ENCODE measurements around the gene SPATA24. TPM values are rescaled to one million over a fixed set of nuclear protein-coding genes. Genes with fewer than 3 reads are reported as not detected.

Gene SPATA24
- total RNA-seq, 3 donors from 2014 or later = 2.4 to 3.6 (median 2.6) TPM

DNA sequence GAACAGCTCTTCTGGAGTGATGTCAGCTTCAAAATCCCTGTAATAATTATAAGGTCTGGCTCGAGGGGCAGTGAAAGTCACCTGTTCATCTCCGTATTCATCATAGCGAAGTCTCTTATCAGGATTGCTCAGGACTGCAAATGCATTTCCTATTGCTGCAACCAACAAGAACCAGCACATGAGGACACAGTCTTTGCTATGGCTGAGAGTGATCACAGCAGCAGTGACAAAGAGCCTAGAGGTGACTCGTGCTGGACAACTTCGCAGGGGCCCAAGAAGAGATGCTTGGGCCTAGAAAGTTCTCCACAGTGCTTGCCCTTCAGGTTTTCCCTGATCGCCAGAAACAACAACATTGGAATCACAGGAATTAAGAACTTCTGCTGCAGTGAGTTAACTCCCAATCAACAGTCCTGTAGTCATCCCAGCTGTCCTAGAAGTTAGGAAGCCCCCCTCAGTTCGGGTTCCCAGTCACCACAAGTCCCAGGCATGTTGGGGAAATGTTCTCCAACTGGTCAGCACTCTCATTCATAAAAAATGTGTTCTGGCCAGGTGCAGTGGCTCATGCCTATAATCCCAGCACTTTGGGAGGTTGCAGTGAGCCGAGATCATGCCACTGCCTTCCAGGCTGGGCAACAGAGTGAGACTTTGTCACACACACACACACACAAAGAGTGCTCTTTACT is 22.5 kb upstream of the SPATA24 start:
- ATAC-seq = no peak
- no peak for DNase-seq
- no peak overlapping the region for H3K4me3 Mint-ChIP-seq
- H3K27me3 Mint-ChIP-seq (ENCODE audit: low read depth) = no peaks in the 10 kb centered on the region
- H3K4me1 Mint-ChIP-seq (ENCODE audit: low read depth) = peaks cover 12% of the 10 kb centered on the region
- H3K9me3 Mint-ChIP-seq = no peaks in the 10 kb centered on the region
- H3K36me3 Mint-ChIP-seq (ENCODE audit: insufficient read depth) = peaks cover 27% of the 10 kb centered on the region

DNA sequence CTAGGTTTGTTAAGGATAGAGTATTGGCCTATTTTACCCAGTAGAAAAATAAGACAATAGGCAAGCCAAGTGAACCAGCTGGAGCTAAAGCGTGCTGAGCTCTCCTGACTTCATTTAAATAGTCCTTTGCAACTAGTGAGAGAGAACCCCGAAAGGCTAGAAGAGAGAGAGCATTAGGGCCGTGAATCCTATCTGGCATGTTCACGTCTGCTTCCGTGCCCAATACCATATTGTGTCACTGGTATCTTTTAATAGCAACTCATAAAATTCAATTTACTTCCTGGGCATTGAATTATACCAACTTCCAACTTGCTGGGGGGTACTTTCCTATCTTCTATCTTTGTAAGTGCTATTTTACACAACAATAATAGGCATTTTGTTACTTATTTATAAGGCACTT is 21.6 kb upstream of the SPATA24 start:
- no peak overlapping the region for H3K4me3 Mint-ChIP-seq
- peaks cover 12% of the 10 kb centered on the region for H3K4me1 Mint-ChIP-seq (ENCODE audit: low read depth)
- ATAC-seq (no peak), DNase-seq (no peak)
- peaks cover 31% of the 10 kb centered on the region for H3K36me3 Mint-ChIP-seq (ENCODE audit: insufficient read depth)
- no peaks in the 10 kb centered on the region for H3K27me3 Mint-ChIP-seq (ENCODE audit: low read depth)
- no peaks in the 10 kb centered on the region for H3K9me3 Mint-ChIP-seq

DNA sequence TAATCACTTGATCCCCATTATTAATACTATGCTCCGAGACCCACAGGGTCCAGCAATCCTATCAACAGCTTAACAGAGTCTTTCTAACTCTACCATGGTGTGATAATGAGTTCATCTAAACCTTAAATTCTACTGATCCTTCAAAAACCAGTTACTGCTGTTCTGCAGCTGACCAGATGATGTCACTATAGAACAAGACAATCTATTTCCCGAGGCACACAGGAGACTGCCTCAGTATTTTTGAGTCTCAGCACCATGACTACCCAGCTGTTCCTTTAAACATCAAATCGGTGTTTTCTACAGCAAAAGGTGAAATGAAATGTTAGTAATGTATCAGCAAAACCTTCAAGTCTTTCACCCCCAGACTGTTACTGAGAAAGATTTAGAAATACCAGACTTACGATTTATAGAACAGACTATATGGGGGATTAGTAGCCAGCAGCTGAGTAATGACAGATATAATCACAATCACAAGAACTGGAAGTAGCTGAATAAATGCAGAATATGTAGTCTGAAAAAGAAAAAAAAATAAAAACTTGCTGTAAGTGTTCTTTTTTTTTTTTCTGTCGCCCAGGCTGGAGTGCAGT is 18.5 kb upstream of the SPATA24 start:
- Mint-ChIP-seq H3K4me3 (no peak overlapping the region), H3K27me3 (ENCODE audit: low read depth) (no peaks in the 10 kb centered on the region), H3K9me3 (no peaks in the 10 kb centered on the region), H3K4me1 (ENCODE audit: low read depth) (peaks cover 5% of the 10 kb centered on the region), H3K36me3 (ENCODE audit: insufficient read depth) (peaks cover 30% of the 10 kb centered on the region)
- DNase-seq (peak; percentile 36), ATAC-seq (peak; percentile 93 to 95)

- peaks cover 26% of the 10 kb centered on the region for H3K4me1 Mint-ChIP-seq (ENCODE audit: low read depth)
- DNase-seq (no peak), ATAC-seq (no peak)
- no peaks in the 10 kb centered on the region for H3K27me3 Mint-ChIP-seq (ENCODE audit: low read depth)
- no peaks in the 10 kb centered on the region for H3K9me3 Mint-ChIP-seq
- H3K4me3 Mint-ChIP-seq = no peak overlapping the region
- H3K36me3 Mint-ChIP-seq (ENCODE audit: insufficient read depth) = peaks cover 22% of the 10 kb centered on the region
Observed at GRCh38 chr5:139419226-139420192, 15.6 kb upstream of the SPATA24 start.

GRCh38 chr5:139418793-139419192 is 14.9 kb upstream of the SPATA24 start:
- DNase-seq = no peak
- H3K9me3 Mint-ChIP-seq = no peaks in the 10 kb centered on the region
- H3K4me1 Mint-ChIP-seq (ENCODE audit: low read depth) = peaks cover 33% of the 10 kb centered on the region
- H3K36me3 Mint-ChIP-seq (ENCODE audit: insufficient read depth) = peaks cover 18% of the 10 kb centered on the region
- no peak for ATAC-seq
- no peaks in the 10 kb centered on the region for H3K27me3 Mint-ChIP-seq (ENCODE audit: low read depth)
- no peak overlapping the region for H3K4me3 Mint-ChIP-seq

DNA sequence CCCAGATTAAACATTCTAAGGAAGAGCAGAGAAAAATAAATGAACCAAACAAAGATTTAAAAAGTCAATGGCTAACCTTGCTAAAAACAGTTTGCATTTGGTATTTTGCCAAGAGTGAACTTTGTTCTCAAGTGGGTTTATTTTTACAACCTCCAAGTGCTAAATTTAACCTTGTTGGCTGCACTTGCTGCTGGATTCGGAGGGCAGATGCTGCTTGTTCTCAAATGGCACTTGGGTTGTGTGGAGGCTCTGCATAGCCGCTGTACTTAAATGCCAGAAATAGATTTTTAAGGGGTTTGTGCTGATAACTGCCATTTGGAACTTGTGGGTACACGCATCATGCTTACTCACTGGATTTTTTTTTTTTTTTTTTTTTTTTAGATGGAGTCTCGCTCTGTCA is 13.3 kb upstream of the SPATA24 start:
- no peaks in the 10 kb centered on the region for H3K9me3 Mint-ChIP-seq
- H3K27me3 Mint-ChIP-seq (ENCODE audit: low read depth) = no peaks in the 10 kb centered on the region
- ATAC-seq (no peak), DNase-seq (no peak)
- H3K36me3 Mint-ChIP-seq (ENCODE audit: insufficient read depth) = peaks cover 13% of the 10 kb centered on the region
- peaks cover 39% of the 10 kb centered on the region for H3K4me1 Mint-ChIP-seq (ENCODE audit: low read depth)
- H3K4me3 Mint-ChIP-seq = no peak overlapping the region

DNA sequence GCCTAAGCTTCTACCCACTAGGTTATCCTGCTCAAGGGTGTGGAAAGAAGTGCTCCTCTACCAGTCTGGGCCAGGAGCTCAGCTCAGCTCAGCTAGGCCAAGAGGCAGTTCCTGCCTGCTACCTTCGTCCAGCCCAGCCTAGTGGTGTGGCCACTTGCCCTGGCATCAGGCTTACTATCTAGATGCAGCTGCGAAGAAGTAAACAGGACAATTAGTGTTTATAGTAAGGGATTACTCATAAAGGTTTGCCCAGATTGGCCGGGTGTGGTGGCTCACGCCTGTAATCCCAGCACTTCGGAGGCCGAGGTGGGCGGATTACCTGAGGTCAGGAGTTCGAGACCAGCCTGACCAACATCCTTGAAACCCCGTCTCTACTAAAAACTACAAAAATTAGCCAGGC is 12.8 kb upstream of the SPATA24 start:
- ATAC-seq (no peak), DNase-seq (no peak)
- H3K4me3 Mint-ChIP-seq = peak overlapping the region; percentile 6
- H3K4me1 Mint-ChIP-seq (ENCODE audit: low read depth) = peaks cover 38% of the 10 kb centered on the region
- no peaks in the 10 kb centered on the region for H3K27me3 Mint-ChIP-seq (ENCODE audit: low read depth)
- H3K9me3 Mint-ChIP-seq = no peaks in the 10 kb centered on the region
- peaks cover 12% of the 10 kb centered on the region for H3K36me3 Mint-ChIP-seq (ENCODE audit: insufficient read depth)

- Mint-ChIP-seq H3K27me3 (ENCODE audit: low read depth) (no peaks in the 10 kb centered on the region), H3K4me3 (peak overlapping the region; percentile 51), H3K4me1 (ENCODE audit: low read depth) (peaks cover 38% of the 10 kb centered on the region), H3K9me3 (no peaks in the 10 kb centered on the region), H3K36me3 (ENCODE audit: insufficient read depth) (peaks cover 11% of the 10 kb centered on the region)
- ATAC-seq (no peak), DNase-seq (no peak)
Observed at GRCh38 chr5:139415869-139416268, 12.0 kb upstream of the SPATA24 start.

DNA sequence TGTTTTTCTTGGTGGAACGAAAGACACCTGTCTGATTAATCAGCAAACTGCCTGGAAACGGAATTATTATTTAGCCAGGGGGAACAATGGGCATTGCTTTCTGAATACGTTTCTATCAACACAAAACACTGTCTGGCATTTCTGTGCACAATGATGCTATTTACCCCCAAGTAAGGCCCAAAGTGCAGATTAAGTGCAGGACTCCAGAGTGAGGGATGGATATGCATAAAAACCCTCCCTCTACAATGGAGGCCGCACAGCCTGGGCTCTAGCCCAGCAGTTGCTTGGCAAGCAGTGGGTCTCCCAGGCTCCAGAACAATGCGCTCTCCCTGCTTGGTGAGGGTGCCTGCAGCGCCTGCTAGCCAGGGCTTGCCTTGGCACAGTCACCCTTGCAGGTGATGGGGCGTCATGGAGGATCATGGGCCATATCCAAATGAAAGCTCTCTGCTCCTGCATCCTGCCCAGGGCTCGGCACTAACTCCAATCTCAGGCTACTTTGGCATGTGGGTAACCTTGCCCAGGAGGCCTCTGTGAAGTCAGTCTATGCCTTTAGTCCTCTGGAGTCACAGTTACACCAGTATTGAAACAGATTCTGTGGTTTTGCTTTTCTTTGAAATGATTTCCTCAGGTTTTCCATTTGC is 11.5 kb upstream of the SPATA24 start:
- no peaks in the 10 kb centered on the region for H3K9me3 Mint-ChIP-seq
- peak overlapping the region; percentile 58 for H3K4me3 Mint-ChIP-seq
- peaks cover 38% of the 10 kb centered on the region for H3K4me1 Mint-ChIP-seq (ENCODE audit: low read depth)
- peak; percentile 68 to 69 for ATAC-seq
- DNase-seq = no peak
- peaks cover 8% of the 10 kb centered on the region for H3K36me3 Mint-ChIP-seq (ENCODE audit: insufficient read depth)
- H3K27me3 Mint-ChIP-seq (ENCODE audit: low read depth) = no peaks in the 10 kb centered on the region

DNA sequence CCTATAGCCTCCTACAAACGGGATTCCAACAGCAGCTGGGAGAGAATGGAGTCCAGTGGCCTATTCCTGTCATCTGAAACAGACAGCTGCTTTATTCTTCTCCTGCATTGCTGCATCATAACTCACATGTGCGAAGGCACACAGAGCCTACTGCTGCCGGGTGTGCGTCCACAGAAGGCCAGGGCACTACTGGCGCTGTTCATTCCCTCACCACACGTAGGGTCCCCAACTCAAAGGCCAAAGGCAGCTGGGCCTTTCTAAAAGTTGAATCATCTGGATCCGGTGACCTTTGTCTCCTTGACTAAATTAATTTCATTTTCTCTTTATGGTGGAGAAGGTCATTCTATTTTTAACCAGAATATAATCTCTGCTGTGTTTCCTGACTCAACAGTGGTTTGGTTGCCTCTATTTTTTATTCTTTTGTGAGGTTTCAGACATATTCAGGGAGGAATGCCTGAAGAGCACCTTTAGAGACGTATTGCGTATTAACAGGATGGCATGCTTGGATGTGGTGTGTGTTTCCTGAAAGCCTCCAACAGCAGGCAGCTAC is 10.8 kb upstream of the SPATA24 start:
- Mint-ChIP-seq H3K27me3 (ENCODE audit: low read depth) (no peaks in the 10 kb centered on the region), H3K4me3 (peak overlapping the region; percentile 58), H3K4me1 (ENCODE audit: low read depth) (peaks cover 38% of the 10 kb centered on the region), H3K36me3 (ENCODE audit: insufficient read depth) (peaks cover 8% of the 10 kb centered on the region), H3K9me3 (no peaks in the 10 kb centered on the region)
- peak; percentile 24 to 27 for ATAC-seq
- DNase-seq = no peak

GRCh38 chr5:139413963-139414362 is 10.1 kb upstream of the SPATA24 start:
- no peaks in the 10 kb centered on the region for H3K27me3 Mint-ChIP-seq (ENCODE audit: low read depth)
- ATAC-seq (peak; percentile 77 to 80), DNase-seq (no peak)
- H3K9me3 Mint-ChIP-seq = no peaks in the 10 kb centered on the region
- H3K4me1 Mint-ChIP-seq (ENCODE audit: low read depth) = peaks cover 38% of the 10 kb centered on the region
- peak overlapping the region; percentile 41 for H3K4me3 Mint-ChIP-seq
- peaks cover 5% of the 10 kb centered on the region for H3K36me3 Mint-ChIP-seq (ENCODE audit: insufficient read depth)

DNA sequence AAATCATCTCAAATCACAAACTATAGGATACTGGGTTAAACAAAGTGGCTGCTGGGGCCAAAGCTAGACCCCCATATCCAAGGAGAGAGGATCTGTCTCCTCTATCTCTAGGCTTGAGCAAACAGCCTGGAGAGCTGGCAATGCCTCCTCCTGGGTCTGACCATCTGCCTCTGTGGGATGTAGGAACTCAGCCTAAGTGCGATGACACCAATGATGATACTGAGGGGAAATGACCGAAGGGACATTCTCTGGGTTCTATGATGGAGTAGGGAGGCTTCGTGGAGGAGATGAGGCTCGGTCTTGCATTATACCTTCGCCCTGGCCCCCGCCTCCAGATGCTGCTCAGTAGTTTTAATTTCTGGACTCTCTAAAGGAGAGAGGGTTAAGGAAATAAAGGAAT is 9.3 kb upstream of the SPATA24 start:
- peaks cover 38% of the 10 kb centered on the region for H3K4me1 Mint-ChIP-seq (ENCODE audit: low read depth)
- H3K4me3 Mint-ChIP-seq = no peak overlapping the region
- no peak for ATAC-seq
- DNase-seq = no peak
- H3K27me3 Mint-ChIP-seq (ENCODE audit: low read depth) = no peaks in the 10 kb centered on the region
- peaks cover 3% of the 10 kb centered on the region for H3K36me3 Mint-ChIP-seq (ENCODE audit: insufficient read depth)
- H3K9me3 Mint-ChIP-seq = no peaks in the 10 kb centered on the region

- no peak for DNase-seq
- H3K4me3 Mint-ChIP-seq = no peak overlapping the region
Observed at GRCh38 chr5:139410993-139411828, 7.3 kb upstream of the SPATA24 start.

More at GRCh38 chr5:139410993-139411828, 7.3 kb upstream of the SPATA24 start:
- Mint-ChIP-seq H3K36me3 (ENCODE audit: insufficient read depth) (peaks cover 3% of the 10 kb centered on the region), H3K4me1 (ENCODE audit: low read depth) (peaks cover 43% of the 10 kb centered on the region), H3K27me3 (ENCODE audit: low read depth) (no peaks in the 10 kb centered on the region), H3K9me3 (no peaks in the 10 kb centered on the region)
- no peak for ATAC-seq
